ENCODE data around the gene CEP83. TPM values are rescaled to one million over a fixed set of nuclear protein-coding genes. Genes with fewer than 3 reads are reported as not detected.

CEP83 gene
- total and polyA plus RNA-seq, 2 experiments from 2014 or later: 29.8 to 33.7 TPM

GRCh38 chr12:94297096-94297699 is 162.5 kb downstream of the CEP83 start:
- Histone ChIP-seq H3K36me3 (ENCODE audit: insufficient read depth) (peaks cover 5% of the 10 kb centered on the region; the same call in 1 of the 2 replicates), H3K4me3 (no peak overlapping the region), H3K27ac (ENCODE audit: low read depth) (no peak overlapping the region), H3K79me2 (replicated peaks; ENCODE audit: insufficient read depth) (no peaks in the 10 kb centered on the region), H3K4me2 (no peak overlapping the region), H3K27me3 (ENCODE audit: insufficient read depth) (no peaks in the 10 kb centered on the region), H3K9me2 (ENCODE audit: insufficient read depth) (peaks cover 6% of the 10 kb centered on the region; the same call in 1 of the 2 replicates), H3F3A (replicated peaks; ENCODE audit: low read depth) (no peaks in the 10 kb centered on the region), H2AFZ (no peak overlapping the region), H4K20me1 (replicated peaks; ENCODE audit: insufficient read depth) (no peaks in the 10 kb centered on the region), H3K4me1 (ENCODE audit: insufficient read depth) (no peaks in the 10 kb centered on the region)
- no peaks in the 10 kb centered on the region for H3K27me3 Mint-ChIP-seq (ENCODE audit: insufficient read depth, low read depth, poor library complexity)
- ATAC-seq (no peak), DNase-seq (ENCODE audit: low spot score) (no peak)
- TF ChIP-seq ZNF331 (CRISPR knock-in tag; IDR thresholded peaks at IDR 0.05; ENCODE audit: low read depth) (no peak), EZH2phosphoT487 (IDR thresholded peaks at IDR 0.05; ENCODE audit: unreplicated experiment) (no peak), ETS1 (IDR thresholded peaks at IDR 0.05) (no peak), JUNB (IDR thresholded peaks at IDR 0.05; ENCODE audit: unreplicated experiment) (no peak), CTCF (conservative IDR thresholded peaks at IDR 0.05; ENCODE audit: low read depth in 2 of 2) (no peak), ZNF114 (CRISPR knock-in tag; IDR thresholded peaks at IDR 0.05) (no peak), CREB1 (CRISPR knock-in tag; IDR thresholded peaks at IDR 0.05; ENCODE audit: low read depth) (no peak), POLR2AphosphoS5 (IDR thresholded peaks at IDR 0.05; ENCODE audit: low read depth) (no peak), ZNF462 (CRISPR knock-in tag; IDR thresholded peaks at IDR 0.05) (no peak), REST (IDR thresholded peaks at IDR 0.05; ENCODE audit: unreplicated experiment) (no peak), EZH2 (IDR thresholded peaks at IDR 0.05; ENCODE audit: low read depth, unreplicated experiment) (no peak), NANOG (IDR thresholded peaks at IDR 0.05; ENCODE audit: borderline replicate concordance) (no peak), STAT1 (IDR thresholded peaks at IDR 0.05; ENCODE audit: unreplicated experiment) (no peak)
- no peak overlapping the region for H3K27ac Mint-ChIP-seq
- no peaks in the 10 kb centered on the region for H3K9me3 Mint-ChIP-seq
- peaks cover 6% of the 10 kb centered on the region for H3K4me1 Mint-ChIP-seq
- H3K4me3 Mint-ChIP-seq: no peak overlapping the region
- H3K36me3 Mint-ChIP-seq (ENCODE audit: low read depth): peaks cover 21% of the 10 kb centered on the region

All from GM23338 (cell line).